ENCODE measurements around the gene KRTAP10-11. TPM values are rescaled to one million over a fixed set of nuclear protein-coding genes. Genes with fewer than 3 reads are reported as not detected.
A peak's percentile ranks its signal among the peaks of the same experiment; 100 is the strongest.
"Not testable (repeated sequence)": the region's sequence is repeated elsewhere in the genome, so short reads cannot be mapped to it uniquely, and the experiment has no call there.

The KRTAP10-11 gene
- total and polyA plus RNA-seq, 2 experiments from 2014 or later: not detected

GRCh38 chr21:44599264-44600029, 46.8 kb upstream of the KRTAP10-11 start:
- H3K4me1 ChIP-seq (ENCODE audit: insufficient read depth): peaks cover 7% of the 10 kb centered on the region; the same call in 1 of the 2 replicates
- H3K27me3 Mint-ChIP-seq (ENCODE audit: insufficient read depth, low read depth, poor library complexity): peaks cover 11% of the 10 kb centered on the region
- no peak for TF ChIP-seq ZNF114 (CRISPR knock-in tag; IDR thresholded peaks at IDR 0.05)
- TF ChIP-seq, protein P1, sequence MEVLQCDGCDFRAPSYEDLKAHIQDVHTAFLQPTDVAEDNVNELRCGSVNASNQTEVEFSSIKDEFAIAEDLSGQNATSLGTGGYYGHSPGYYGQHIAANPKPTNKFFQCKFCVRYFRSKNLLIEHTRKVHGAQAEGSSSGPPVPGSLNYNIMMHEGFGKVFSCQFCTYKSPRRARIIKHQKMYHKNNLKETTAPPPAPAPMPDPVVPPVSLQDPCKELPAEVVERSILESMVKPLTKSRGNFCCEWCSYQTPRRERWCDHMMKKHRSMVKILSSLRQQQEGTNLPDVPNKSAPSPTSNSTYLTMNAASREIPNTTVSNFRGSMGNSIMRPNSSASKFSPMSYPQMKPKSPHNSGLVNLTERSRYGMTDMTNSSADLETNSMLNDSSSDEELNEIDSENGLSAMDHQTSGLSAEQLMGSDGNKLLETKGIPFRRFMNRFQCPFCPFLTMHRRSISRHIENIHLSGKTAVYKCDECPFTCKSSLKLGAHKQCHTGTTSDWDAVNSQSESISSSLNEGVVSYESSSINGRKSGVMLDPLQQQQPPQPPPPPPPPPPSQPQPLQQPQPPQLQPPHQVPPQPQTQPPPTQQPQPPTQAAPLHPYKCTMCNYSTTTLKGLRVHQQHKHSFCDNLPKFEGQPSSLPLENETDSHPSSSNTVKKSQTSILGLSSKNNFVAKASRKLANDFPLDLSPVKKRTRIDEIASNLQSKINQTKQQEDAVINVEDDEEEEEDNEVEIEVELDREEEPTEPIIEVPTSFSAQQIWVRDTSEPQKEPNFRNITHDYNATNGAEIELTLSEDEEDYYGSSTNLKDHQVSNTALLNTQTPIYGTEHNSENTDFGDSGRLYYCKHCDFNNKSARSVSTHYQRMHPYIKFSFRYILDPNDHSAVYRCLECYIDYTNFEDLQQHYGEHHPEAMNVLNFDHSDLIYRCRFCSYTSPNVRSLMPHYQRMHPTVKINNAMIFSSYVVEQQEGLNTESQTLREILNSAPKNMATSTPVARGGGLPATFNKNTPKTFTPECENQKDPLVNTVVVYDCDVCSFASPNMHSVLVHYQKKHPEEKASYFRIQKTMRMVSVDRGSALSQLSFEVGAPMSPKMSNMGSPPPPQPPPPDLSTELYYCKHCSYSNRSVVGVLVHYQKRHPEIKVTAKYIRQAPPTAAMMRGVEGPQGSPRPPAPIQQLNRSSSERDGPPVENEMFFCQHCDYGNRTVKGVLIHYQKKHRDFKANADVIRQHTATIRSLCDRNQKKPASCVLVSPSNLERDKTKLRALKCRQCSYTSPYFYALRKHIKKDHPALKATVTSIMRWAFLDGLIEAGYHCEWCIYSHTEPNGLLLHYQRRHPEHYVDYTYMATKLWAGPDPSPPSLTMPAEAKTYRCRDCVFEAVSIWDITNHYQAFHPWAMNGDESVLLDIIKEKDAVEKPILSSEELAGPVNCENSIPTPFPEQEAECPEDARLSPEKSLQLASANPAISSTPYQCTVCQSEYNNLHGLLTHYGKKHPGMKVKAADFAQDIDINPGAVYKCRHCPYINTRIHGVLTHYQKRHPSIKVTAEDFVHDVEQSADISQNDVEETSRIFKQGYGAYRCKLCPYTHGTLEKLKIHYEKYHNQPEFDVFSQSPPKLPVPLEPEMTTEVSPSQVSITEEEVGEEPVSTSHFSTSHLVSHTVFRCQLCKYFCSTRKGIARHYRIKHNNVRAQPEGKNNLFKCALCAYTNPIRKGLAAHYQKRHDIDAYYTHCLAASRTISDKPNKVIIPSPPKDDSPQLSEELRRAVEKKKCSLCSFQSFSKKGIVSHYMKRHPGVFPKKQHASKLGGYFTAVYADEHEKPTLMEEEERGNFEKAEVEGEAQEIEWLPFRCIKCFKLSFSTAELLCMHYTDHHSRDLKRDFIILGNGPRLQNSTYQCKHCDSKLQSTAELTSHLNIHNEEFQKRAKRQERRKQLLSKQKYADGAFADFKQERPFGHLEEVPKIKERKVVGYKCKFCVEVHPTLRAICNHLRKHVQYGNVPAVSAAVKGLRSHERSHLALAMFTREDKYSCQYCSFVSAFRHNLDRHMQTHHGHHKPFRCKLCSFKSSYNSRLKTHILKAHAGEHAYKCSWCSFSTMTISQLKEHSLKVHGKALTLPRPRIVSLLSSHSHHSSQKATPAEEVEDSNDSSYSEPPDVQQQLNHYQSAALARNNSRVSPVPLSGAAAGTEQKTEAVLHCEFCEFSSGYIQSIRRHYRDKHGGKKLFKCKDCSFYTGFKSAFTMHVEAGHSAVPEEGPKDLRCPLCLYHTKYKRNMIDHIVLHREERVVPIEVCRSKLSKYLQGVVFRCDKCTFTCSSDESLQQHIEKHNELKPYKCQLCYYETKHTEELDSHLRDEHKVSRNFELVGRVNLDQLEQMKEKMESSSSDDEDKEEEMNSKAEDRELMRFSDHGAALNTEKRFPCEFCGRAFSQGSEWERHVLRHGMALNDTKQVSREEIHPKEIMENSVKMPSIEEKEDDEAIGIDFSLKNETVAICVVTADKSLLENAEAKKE (CRISPR knock-in tag; IDR thresholded peaks at IDR 0.05): no peak
- ATAC-seq (no peak), DNase-seq (ENCODE audit: low spot score) (no peak)
- H3K36me3 ChIP-seq (ENCODE audit: insufficient read depth): no peaks in the 10 kb centered on the region
- no peak overlapping the region for H3K4me3 Mint-ChIP-seq
- H3K9me2 ChIP-seq (ENCODE audit: insufficient read depth): no peaks in the 10 kb centered on the region
- no peaks in the 10 kb centered on the region; the same call in 2 of the 3 replicates for H3K36me3 Mint-ChIP-seq (ENCODE audit: low read depth)
- H3K4me2 ChIP-seq: no peak overlapping the region
- H3K27ac Mint-ChIP-seq: peak overlapping the region; percentile 80; the same call in 1 of the 2 replicates
- no peak overlapping the region for H3K4me3 ChIP-seq
- H3K9me3 Mint-ChIP-seq: peaks cover 11% of the 10 kb centered on the region
- H3K27me3 ChIP-seq (ENCODE audit: insufficient read depth): no peaks in the 10 kb centered on the region
- no peaks in the 10 kb centered on the region for H3F3A ChIP-seq (replicated peaks; ENCODE audit: low read depth)
- no peaks in the 10 kb centered on the region for H4K20me1 ChIP-seq (replicated peaks; ENCODE audit: insufficient read depth)
- H3K27ac ChIP-seq (ENCODE audit: low read depth): no peak overlapping the region; the same call in 1 of the 2 replicates
- no peak overlapping the region; the same call in 1 of the 2 replicates for H2AFZ ChIP-seq
- no peaks in the 10 kb centered on the region for H3K79me2 ChIP-seq (replicated peaks; ENCODE audit: insufficient read depth)
- H3K4me1 Mint-ChIP-seq: peaks cover 23% of the 10 kb centered on the region

- peaks cover 22% of the 10 kb centered on the region for H3K4me1 Mint-ChIP-seq
- H3K4me3 Mint-ChIP-seq; H3F3A ChIP-seq (replicated peaks; ENCODE audit: low read depth); DNase-seq (ENCODE audit: low spot score); H3K27ac ChIP-seq (ENCODE audit: low read depth); H3K36me3 ChIP-seq (ENCODE audit: insufficient read depth); H3K4me1 ChIP-seq (ENCODE audit: insufficient read depth); H4K20me1 ChIP-seq (replicated peaks; ENCODE audit: insufficient read depth); H3K4me2 ChIP-seq; H3K79me2 ChIP-seq (replicated peaks; ENCODE audit: insufficient read depth); H3K27me3 ChIP-seq (ENCODE audit: insufficient read depth); ATAC-seq; H3K4me3 ChIP-seq; H3K36me3 Mint-ChIP-seq (ENCODE audit: low read depth); H3K9me2 ChIP-seq (ENCODE audit: insufficient read depth): not testable (repeated sequence)
- H3K9me3 Mint-ChIP-seq: peaks cover 11% of the 10 kb centered on the region
- H3K27ac Mint-ChIP-seq: peak within 1 kb of the TSS; percentile 80; the same call in 1 of the 2 replicates
- H3K27me3 Mint-ChIP-seq (ENCODE audit: insufficient read depth, low read depth, poor library complexity): peaks cover 11% of the 10 kb centered on the region
- H2AFZ ChIP-seq: peak within 1 kb of the TSS; percentile 38; the same call in 1 of the 2 replicates
These were observed 45.9 kb upstream of the KRTAP10-11 start, which contains the start of gene KRTAP10-7 for GRCh38 chr21:44600118-44600978. Gene KRTAP10-7 (plus strand): TSS chr21:44600597. CDS start chr21:44600622, 25 bp downstream.

GRCh38 chr21:44601091-44601490, 45.1 kb upstream of the KRTAP10-11 start:
- DNase-seq (ENCODE audit: low spot score); H3K27ac ChIP-seq (ENCODE audit: low read depth); H2AFZ ChIP-seq; H3K36me3 Mint-ChIP-seq (ENCODE audit: low read depth); H3K9me2 ChIP-seq (ENCODE audit: insufficient read depth); ATAC-seq; H3K4me3 Mint-ChIP-seq; H3K79me2 ChIP-seq (replicated peaks; ENCODE audit: insufficient read depth); H3K4me1 ChIP-seq (ENCODE audit: insufficient read depth); H3K27me3 ChIP-seq (ENCODE audit: insufficient read depth); H3F3A ChIP-seq (replicated peaks; ENCODE audit: low read depth); H3K4me3 ChIP-seq; H3K27ac Mint-ChIP-seq; H3K4me2 ChIP-seq; H3K36me3 ChIP-seq (ENCODE audit: insufficient read depth); H4K20me1 ChIP-seq (replicated peaks; ENCODE audit: insufficient read depth): not testable (repeated sequence)
- Mint-ChIP-seq H3K4me1 (peaks cover 22% of the 10 kb centered on the region), H3K9me3 (peaks cover 11% of the 10 kb centered on the region), H3K27me3 (ENCODE audit: insufficient read depth, low read depth, poor library complexity) (peaks cover 11% of the 10 kb centered on the region)

All from GM23338 (cell line).